ENCODE data around the gene NDST1. TPM values are rescaled to one million over a fixed set of nuclear protein-coding genes. Genes with fewer than 3 reads are reported as not detected.
"Not testable (repeated sequence)": the region's sequence is repeated elsewhere in the genome, so short reads cannot be mapped to it uniquely, and the experiment has no call there.

NDST1 gene
- total RNA-seq, 4 donors from 2014 or later = 36.1 to 70.5 (median 50.5) TPM

GRCh38 chr5:150517272-150518152 is 9.6 kb downstream of the NDST1 start:
- Histone ChIP-seq H3K27me3 (no peaks in the 10 kb centered on the region), H3K9me3 (no peaks in the 10 kb centered on the region), H3K36me3 (peaks cover 0 to 11% of the 10 kb centered on the region in 2 donors), H3K27ac (peak overlapping the region in 1 of 4 donors; percentile 23), H3K4me1 (peaks cover 36 to 52% of the 10 kb centered on the region in 2 donors), H3K4me3 (no peak overlapping the region)
- no peak for TF ChIP-seq POLR2A (IDR thresholded peaks at IDR 0.05)
- TF ChIP-seq, protein P1, sequence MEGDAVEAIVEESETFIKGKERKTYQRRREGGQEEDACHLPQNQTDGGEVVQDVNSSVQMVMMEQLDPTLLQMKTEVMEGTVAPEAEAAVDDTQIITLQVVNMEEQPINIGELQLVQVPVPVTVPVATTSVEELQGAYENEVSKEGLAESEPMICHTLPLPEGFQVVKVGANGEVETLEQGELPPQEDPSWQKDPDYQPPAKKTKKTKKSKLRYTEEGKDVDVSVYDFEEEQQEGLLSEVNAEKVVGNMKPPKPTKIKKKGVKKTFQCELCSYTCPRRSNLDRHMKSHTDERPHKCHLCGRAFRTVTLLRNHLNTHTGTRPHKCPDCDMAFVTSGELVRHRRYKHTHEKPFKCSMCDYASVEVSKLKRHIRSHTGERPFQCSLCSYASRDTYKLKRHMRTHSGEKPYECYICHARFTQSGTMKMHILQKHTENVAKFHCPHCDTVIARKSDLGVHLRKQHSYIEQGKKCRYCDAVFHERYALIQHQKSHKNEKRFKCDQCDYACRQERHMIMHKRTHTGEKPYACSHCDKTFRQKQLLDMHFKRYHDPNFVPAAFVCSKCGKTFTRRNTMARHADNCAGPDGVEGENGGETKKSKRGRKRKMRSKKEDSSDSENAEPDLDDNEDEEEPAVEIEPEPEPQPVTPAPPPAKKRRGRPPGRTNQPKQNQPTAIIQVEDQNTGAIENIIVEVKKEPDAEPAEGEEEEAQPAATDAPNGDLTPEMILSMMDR (IDR thresholded peaks at IDR 0.05 in 4 of 5, conservative IDR thresholded peaks at IDR 0.05 in 1 of 5) = no peak
- in situ Hi-C loops (cut with MboI; ENCODE audit: low sequenced_read_pairs in 4 of 4) (loop anchor here in 1 of 4 donors (10.0 kb wide), 1 partner anchor 53 kb away; no protein-coding TSS in a partner anchor), intact Hi-C loops (cut with DNase I; ENCODE audit: low total_unique reads) (no loop called here)
- no peak for DNase-seq
- no peak for ATAC-seq

- peaks cover 0 to 11% of the 10 kb centered on the region in 2 donors for H3K36me3 ChIP-seq
- in situ Hi-C loops (cut with MboI; ENCODE audit: low sequenced_read_pairs in 4 of 4) = loop anchor here in 1 of 4 donors (10.0 kb wide), 1 partner anchor 54 kb away; no protein-coding TSS in a partner anchor
- H3K27ac ChIP-seq = peak overlapping the region in 2 of 4 donors; percentile 28 to 35
- H3K27me3 ChIP-seq; intact Hi-C loops (cut with DNase I; ENCODE audit: low total_unique reads); DNase-seq; ATAC-seq; H3K9me3 ChIP-seq; H3K4me3 ChIP-seq: not testable (repeated sequence)
- H3K4me1 ChIP-seq = peaks cover 45 to 63% of the 10 kb centered on the region in 2 donors
Measured at GRCh38 chr5:150518712-150519559, 11.0 kb downstream of the NDST1 start.

- no peak for DNase-seq
Measured at GRCh38 chr5:150519560-150519945, 11.6 kb downstream of the NDST1 start.

GRCh38 chr5:150519978-150520377 is 12.0 kb downstream of the NDST1 start:
- H3K4me1 ChIP-seq = peaks cover 50 to 59% of the 10 kb centered on the region in 2 donors
- intact Hi-C loops (cut with DNase I; ENCODE audit: low total_unique reads) = no loop called here

More at GRCh38 chr5:150519560-150519945, 11.6 kb downstream of the NDST1 start:
- intact Hi-C loops (cut with DNase I; ENCODE audit: low total_unique reads) (no loop called here), in situ Hi-C loops (cut with MboI; ENCODE audit: low sequenced_read_pairs in 4 of 4) (loop anchor here in 1 of 4 donors (10.0 kb wide), 1 partner anchor 55 kb away; no protein-coding TSS in a partner anchor)
- Histone ChIP-seq H3K36me3 (peaks cover 0 to 11% of the 10 kb centered on the region in 2 donors), H3K4me1 (peaks cover 50 to 61% of the 10 kb centered on the region in 2 donors), H3K27me3 (no peaks in the 10 kb centered on the region), H3K9me3 (no peaks in the 10 kb centered on the region), H3K4me3 (no peak overlapping the region), H3K27ac (peak overlapping the region in 2 of 4 donors; percentile 28 to 36)
- ATAC-seq = no peak
- TF ChIP-seq POLR2A (IDR thresholded peaks at IDR 0.05) = no peak
- TF ChIP-seq, protein P1 (IDR thresholded peaks at IDR 0.05 in 4 of 5, conservative IDR thresholded peaks at IDR 0.05 in 1 of 5) = no peak

More at GRCh38 chr5:150519978-150520377, 12.0 kb downstream of the NDST1 start:
- DNase-seq (no peak), ATAC-seq (no peak)
- peak overlapping the region in 1 of 4 donors; percentile 36 for H3K27ac ChIP-seq
- H3K4me3 ChIP-seq = no peak overlapping the region
- TF ChIP-seq POLR2A (IDR thresholded peaks at IDR 0.05) = no peak
- TF ChIP-seq, protein P1 (IDR thresholded peaks at IDR 0.05 in 4 of 5, conservative IDR thresholded peaks at IDR 0.05 in 1 of 5) = no peak
- H3K27me3 ChIP-seq = no peaks in the 10 kb centered on the region
- peaks cover 0 to 11% of the 10 kb centered on the region in 2 donors for H3K36me3 ChIP-seq
- in situ Hi-C loops (cut with MboI; ENCODE audit: low sequenced_read_pairs in 4 of 4) = loop anchor here in 1 of 4 donors (10.0 kb wide), 1 partner anchor 55 kb away; no protein-coding TSS in a partner anchor
- H3K9me3 ChIP-seq = no peaks in the 10 kb centered on the region

Data from gastrocnemius medialis (tissue), 4 donors.